Measurements from ENCODE around the gene KCNAB1. TPM values are rescaled to one million over a fixed set of nuclear protein-coding genes. Genes with fewer than 3 reads are reported as not detected.

Gene KCNAB1
- total and polyA plus RNA-seq, 2 of the 8 experiments (the other 6 are each of a cell fraction or from before 2014, with no cell fraction given), result 0.51 to 2.3 TPM

DNA sequence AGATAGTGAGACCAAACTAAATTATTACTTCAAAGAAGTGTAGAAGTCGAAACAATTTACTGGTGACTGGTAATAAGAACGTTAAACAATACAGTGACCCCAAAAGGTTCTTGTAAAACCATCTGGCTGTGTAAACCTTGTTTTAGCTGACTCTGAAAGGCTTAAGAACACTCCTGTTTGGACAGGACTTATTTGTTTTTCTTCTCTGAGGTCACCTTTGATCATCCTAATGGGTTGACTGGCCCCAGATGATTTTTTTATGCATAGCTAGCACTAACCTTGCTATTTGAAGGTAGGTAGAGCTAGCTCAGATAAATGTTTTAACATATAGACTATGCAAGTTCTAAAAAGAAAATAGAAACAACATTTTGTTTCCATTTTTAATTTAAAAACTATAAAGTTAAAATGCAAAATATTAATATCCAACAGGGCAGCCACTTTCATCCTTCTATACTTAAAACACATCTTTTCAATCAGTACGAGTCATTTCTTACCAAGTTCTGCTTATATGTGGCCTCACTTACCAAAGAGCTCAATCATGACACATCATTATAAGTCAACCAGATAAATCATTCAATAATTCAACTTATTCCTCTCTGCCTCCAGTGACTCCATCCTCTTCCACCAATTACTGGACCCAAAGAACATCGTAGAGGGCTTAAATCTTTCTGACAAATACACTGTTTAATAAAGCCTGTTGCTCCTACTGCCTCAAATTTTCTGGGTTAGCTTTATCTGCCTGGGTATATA, 275.8 kb downstream of the KCNAB1 start (continued):
- TF ChIP-seq, protein P1, sequence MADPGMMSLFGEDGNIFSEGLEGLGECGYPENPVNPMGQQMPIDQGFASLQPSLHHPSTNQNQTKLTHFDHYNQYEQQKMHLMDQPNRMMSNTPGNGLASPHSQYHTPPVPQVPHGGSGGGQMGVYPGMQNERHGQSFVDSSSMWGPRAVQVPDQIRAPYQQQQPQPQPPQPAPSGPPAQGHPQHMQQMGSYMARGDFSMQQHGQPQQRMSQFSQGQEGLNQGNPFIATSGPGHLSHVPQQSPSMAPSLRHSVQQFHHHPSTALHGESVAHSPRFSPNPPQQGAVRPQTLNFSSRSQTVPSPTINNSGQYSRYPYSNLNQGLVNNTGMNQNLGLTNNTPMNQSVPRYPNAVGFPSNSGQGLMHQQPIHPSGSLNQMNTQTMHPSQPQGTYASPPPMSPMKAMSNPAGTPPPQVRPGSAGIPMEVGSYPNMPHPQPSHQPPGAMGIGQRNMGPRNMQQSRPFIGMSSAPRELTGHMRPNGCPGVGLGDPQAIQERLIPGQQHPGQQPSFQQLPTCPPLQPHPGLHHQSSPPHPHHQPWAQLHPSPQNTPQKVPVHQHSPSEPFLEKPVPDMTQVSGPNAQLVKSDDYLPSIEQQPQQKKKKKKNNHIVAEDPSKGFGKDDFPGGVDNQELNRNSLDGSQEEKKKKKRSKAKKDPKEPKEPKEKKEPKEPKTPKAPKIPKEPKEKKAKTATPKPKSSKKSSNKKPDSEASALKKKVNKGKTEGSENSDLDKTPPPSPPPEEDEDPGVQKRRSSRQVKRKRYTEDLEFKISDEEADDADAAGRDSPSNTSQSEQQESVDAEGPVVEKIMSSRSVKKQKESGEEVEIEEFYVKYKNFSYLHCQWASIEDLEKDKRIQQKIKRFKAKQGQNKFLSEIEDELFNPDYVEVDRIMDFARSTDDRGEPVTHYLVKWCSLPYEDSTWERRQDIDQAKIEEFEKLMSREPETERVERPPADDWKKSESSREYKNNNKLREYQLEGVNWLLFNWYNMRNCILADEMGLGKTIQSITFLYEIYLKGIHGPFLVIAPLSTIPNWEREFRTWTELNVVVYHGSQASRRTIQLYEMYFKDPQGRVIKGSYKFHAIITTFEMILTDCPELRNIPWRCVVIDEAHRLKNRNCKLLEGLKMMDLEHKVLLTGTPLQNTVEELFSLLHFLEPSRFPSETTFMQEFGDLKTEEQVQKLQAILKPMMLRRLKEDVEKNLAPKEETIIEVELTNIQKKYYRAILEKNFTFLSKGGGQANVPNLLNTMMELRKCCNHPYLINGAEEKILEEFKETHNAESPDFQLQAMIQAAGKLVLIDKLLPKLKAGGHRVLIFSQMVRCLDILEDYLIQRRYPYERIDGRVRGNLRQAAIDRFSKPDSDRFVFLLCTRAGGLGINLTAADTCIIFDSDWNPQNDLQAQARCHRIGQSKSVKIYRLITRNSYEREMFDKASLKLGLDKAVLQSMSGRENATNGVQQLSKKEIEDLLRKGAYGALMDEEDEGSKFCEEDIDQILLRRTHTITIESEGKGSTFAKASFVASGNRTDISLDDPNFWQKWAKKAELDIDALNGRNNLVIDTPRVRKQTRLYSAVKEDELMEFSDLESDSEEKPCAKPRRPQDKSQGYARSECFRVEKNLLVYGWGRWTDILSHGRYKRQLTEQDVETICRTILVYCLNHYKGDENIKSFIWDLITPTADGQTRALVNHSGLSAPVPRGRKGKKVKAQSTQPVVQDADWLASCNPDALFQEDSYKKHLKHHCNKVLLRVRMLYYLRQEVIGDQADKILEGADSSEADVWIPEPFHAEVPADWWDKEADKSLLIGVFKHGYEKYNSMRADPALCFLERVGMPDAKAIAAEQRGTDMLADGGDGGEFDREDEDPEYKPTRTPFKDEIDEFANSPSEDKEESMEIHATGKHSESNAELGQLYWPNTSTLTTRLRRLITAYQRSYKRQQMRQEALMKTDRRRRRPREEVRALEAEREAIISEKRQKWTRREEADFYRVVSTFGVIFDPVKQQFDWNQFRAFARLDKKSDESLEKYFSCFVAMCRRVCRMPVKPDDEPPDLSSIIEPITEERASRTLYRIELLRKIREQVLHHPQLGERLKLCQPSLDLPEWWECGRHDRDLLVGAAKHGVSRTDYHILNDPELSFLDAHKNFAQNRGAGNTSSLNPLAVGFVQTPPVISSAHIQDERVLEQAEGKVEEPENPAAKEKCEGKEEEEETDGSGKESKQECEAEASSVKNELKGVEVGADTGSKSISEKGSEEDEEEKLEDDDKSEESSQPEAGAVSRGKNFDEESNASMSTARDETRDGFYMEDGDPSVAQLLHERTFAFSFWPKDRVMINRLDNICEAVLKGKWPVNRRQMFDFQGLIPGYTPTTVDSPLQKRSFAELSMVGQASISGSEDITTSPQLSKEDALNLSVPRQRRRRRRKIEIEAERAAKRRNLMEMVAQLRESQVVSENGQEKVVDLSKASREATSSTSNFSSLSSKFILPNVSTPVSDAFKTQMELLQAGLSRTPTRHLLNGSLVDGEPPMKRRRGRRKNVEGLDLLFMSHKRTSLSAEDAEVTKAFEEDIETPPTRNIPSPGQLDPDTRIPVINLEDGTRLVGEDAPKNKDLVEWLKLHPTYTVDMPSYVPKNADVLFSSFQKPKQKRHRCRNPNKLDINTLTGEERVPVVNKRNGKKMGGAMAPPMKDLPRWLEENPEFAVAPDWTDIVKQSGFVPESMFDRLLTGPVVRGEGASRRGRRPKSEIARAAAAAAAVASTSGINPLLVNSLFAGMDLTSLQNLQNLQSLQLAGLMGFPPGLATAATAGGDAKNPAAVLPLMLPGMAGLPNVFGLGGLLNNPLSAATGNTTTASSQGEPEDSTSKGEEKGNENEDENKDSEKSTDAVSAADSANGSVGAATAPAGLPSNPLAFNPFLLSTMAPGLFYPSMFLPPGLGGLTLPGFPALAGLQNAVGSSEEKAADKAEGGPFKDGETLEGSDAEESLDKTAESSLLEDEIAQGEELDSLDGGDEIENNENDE (IDR thresholded peaks at IDR 0.05; ENCODE audit: insufficient replicate concordance, low read length), result no peak
- no peak for TF ChIP-seq POLR2AphosphoS5 (IDR thresholded peaks at IDR 0.05; ENCODE audit: low read depth, low read length)
- TF ChIP-seq SIN3A (conservative IDR thresholded peaks at IDR 0.05 in 1 of 2, IDR thresholded peaks at IDR 0.05 in 1 of 2; ENCODE audit: low read depth in 1 of 2, low read length in 2 of 2), result no peak
- TF ChIP-seq NRF1 (IDR thresholded peaks at IDR 0.05; ENCODE audit: low read depth, low read length), result no peak
- no peak for TF ChIP-seq TBP (IDR thresholded peaks at IDR 0.05; ENCODE audit: low read depth, low read length)
- no peak for TF ChIP-seq POLR2A (IDR thresholded peaks at IDR 0.05; ENCODE audit: control extremely low read depth in 1 of 2, low read depth in 2 of 2, low read length in 2 of 2)
- TF ChIP-seq POU5F1 (IDR thresholded peaks at IDR 0.05; ENCODE audit: low read depth, low read length), result no peak
- no peak for TF ChIP-seq CBX8 (IDR thresholded peaks at IDR 0.05; ENCODE audit: borderline replicate concordance, low read depth, low read length)
- no peak for TF ChIP-seq CBX5 (IDR thresholded peaks at IDR 0.05; ENCODE audit: low read depth, low read length)
- no peak for TF ChIP-seq TAF7 (optimal IDR thresholded peaks at IDR 0.05; ENCODE audit: borderline replicate concordance, low read depth, low read length)
- TF ChIP-seq KDM1A (IDR thresholded peaks at IDR 0.05; ENCODE audit: borderline replicate concordance, low read length), result no peak

All from H1 (cell line).